HG03469 (cell line): ENCODE results near the gene LCE1F.

Experiments
- ATAC-seq: cut with Tn5 transposase; IDR thresholded peaks from one replicate; pipeline ENCODE4 v1.9.1; 2021; ENCODE audit warnings: mild to moderate bottlenecking, moderate library complexity, moderate number of reproducible peaks; ENCODE audit not compliant: unreplicated experiment

LCE1F gene

GRCh38 chr1:152774875-152775274, at the start of gene LCE1F:
Gene LCE1F (plus strand): TSS chr1:152775140. CDS start chr1:152776372, 1,232 bp downstream.
- ATAC-seq: no peak

GRCh38 chr1:152725261-152725660, 49.7 kb upstream of the LCE1F start:
- ATAC-seq: no peak

GRCh38 chr1:152728986-152729385, 46.0 kb upstream of the LCE1F start:
- ATAC-seq: no peak

- no peak for ATAC-seq
Measured at GRCh38 chr1:152735648-152736047, 39.3 kb upstream of the LCE1F start.

- no peak for ATAC-seq
Measured at GRCh38 chr1:152737997-152738396, 36.9 kb upstream of the LCE1F start.

- ATAC-seq: no peak
Measured at GRCh38 chr1:152739841-152740240, 35.1 kb upstream of the LCE1F start.

GRCh38 chr1:152741656-152742055, 33.3 kb upstream of the LCE1F start:
- no peak for ATAC-seq

GRCh38 chr1:152743371-152744145, 31.4 kb upstream of the LCE1F start:
- no peak for ATAC-seq

- ATAC-seq: no peak
Measured at GRCh38 chr1:152745289-152745704, 29.6 kb upstream of the LCE1F start.

- ATAC-seq: no peak
Measured at GRCh38 chr1:152745765-152746444, 29.0 kb upstream of the LCE1F start.

GRCh38 chr1:152747831-152748230, 27.1 kb upstream of the LCE1F start:
- no peak for ATAC-seq

GRCh38 chr1:152752225-152752624, 22.7 kb upstream of the LCE1F start:
- ATAC-seq: no peak

- no peak for ATAC-seq
Measured at GRCh38 chr1:152753586-152753985, 21.4 kb upstream of the LCE1F start.

GRCh38 chr1:152756872-152757271, 18.1 kb upstream of the LCE1F start:
- ATAC-seq: no peak

GRCh38 chr1:152757747-152758146, 17.2 kb upstream of the LCE1F start, which contains the start of gene KPRP:
Gene KPRP (plus strand): TSS chr1:152758025. CDS start chr1:152759589, 1,564 bp downstream.
- ATAC-seq: no peak

- ATAC-seq: no peak
Measured at GRCh38 chr1:152758636-152759035, 16.3 kb upstream of the LCE1F start.

GRCh38 chr1:152759453-152760173, 15.3 kb upstream of the LCE1F start:
- no peak for ATAC-seq

GRCh38 chr1:152760551-152761190, 14.3 kb upstream of the LCE1F start:
- ATAC-seq: no peak

- no peak for ATAC-seq
Measured at GRCh38 chr1:152761609-152762213, 13.2 kb upstream of the LCE1F start.

GRCh38 chr1:152768847-152769533, 6.0 kb upstream of the LCE1F start:
- no peak for ATAC-seq
